ENCODE measurements around the gene EIPR1.

Gene EIPR1

GRCh38 chr2:3323360-3324035, 54.1 kb downstream of the EIPR1 start:
- no peak for DNase-seq

DNA sequence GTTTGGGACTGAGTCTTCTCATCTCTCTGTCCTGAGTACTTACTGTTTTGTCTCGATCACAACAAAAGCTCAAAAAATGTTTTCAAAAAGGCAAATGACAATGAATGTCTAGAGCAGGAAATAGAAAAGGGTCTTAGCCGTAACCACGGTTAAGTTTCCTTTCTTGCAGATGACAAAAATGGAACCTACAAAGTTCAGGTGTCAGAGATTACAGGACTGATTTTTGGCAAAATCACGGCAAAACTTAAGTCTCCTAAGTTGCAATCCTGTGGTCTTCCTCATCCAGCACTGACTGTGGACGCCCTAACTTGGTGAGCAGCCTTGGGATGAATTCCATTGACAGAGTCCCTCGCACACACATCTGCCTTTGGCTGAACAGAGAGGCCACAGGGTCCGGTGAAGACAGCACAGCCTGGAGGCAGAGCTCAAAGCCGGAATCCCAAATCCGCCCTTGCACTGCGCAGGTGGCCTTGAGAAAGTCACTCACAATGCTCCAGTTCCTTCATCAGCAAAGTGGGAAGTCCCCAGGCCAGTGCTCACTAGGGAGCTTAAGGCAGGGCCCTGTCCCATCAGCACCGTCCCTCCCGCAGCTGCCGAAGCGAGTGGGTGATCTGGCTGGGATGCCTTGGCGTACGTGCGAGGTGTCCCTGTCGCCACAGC, 55.2 kb downstream of the EIPR1 start:
- no peak for DNase-seq

DNA sequence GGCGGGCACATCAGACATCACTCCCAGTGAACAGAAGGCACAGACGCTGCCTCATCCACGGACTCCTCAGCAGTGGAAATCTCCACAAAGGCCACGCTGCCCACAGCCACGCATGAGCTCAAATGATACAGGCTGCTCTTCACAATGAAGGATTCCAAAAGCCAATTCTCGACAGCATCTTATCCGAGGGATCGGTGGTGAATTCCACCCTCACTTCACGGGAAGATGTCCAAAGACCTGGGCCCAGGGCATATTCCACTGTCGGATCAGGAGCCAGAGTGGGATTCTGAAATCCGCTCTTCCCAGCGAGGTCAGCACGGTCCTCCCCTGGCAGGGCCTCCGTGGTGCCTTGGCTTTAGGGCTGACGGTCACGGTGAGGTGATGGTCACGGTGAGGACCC, 55.8 kb downstream of the EIPR1 start:
- no peak for DNase-seq

- no peak for DNase-seq
Observed at GRCh38 chr2:3320910-3321605, 56.6 kb downstream of the EIPR1 start.

DNA sequence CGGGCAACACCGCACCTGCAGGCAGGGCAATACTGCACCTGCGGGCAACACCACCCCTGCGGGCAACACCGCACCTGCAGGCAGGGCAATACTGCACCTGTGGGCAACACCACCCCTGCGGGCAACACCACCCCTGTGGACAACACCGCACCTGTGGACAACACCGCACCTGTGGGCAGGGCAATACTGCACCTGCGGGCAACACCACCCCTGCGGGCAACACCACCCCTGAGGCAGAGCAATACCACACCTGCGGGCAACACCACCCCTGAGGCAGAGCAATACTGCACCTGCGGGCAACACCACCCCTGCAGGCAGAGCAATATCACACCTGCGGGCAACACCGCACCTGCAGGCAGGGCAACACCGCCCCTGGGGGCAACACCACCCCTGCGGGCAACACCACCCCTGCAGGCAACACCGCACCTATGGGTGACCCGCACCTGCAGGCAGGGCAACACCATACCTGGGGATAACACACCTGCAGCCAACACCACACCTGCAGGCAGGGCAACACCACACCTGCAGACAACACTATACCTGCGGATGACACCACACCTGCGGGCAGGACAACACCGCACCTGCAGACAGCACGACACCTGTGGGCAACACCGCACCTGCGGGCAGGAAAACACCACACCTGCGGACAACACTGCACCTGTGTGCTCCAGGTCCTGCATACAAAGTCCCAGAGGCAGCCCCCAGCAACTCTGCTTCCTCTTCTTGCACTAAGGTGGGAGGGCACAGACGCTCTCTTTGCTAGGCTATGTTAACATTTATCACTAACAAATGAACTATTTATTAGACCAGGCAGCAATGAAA, 57.7 kb downstream of the EIPR1 start:
- DNase-seq = no peak

DNA sequence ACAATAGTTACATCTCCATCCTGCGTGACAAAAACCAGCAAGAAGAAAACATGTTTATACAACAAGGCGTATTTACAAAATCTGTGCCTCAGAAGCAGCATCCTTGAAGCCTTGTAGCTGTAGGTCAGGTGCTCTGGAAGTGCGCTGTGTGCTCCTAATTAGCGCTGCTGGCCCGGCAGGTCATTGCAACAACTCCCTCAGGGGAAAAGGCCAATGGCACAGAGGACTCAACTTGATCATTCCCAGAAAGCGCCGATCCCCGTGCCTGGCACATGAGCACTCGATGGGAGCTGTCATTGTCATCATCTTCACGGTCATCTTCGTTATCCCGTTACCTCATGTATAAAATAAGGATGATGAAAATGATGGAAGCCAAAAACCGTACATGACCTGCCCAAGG, 58.5 kb downstream of the EIPR1 start:
- no peak for DNase-seq

GRCh38 chr2:3317871-3318590, 59.6 kb downstream of the EIPR1 start:
- DNase-seq = no peak

DNA sequence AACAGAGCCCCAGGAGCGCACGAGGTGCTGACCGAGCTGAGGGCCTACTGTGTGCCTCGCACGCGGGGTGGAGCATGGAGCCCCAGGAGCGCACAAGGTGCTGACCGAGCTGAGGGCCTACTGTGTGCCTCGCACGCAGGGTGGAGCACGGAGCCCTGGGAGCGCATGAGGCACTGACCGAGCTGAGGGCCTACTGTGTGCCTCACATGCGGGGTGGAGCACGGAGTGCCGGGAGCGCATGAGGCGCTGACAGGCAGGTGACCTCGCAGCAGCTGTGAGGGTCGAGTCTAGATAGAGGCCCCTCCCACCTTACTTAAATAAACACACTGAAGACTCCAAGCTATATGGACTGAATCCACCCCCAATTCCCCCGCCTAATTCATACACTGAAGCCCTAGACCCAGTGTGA, 60.3 kb downstream of the EIPR1 start:
- DNase-seq = no peak

- DNase-seq = no peak
Observed at GRCh38 chr2:3316456-3317276, 61.0 kb downstream of the EIPR1 start.

DNA sequence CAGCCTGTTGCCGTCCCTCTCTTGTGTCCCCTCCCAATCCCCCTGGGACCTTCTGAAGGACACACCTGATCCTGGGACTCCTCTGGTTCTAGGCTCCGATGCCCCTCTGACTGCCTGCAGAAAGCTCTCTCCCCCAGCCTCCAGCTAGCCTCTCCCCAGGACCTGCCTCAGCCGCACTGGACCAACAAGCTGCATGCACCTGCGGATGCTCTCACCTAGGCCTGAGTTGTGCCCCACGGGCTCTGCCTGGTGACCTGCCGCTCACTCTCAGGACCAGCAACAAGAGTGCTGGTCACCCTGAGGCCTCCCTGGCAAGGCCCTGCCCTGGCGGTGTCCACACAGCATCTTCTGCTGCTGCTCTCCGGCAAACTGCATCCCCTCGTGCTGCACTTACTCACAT, 63.0 kb downstream of the EIPR1 start:
- DNase-seq = no peak

DNA sequence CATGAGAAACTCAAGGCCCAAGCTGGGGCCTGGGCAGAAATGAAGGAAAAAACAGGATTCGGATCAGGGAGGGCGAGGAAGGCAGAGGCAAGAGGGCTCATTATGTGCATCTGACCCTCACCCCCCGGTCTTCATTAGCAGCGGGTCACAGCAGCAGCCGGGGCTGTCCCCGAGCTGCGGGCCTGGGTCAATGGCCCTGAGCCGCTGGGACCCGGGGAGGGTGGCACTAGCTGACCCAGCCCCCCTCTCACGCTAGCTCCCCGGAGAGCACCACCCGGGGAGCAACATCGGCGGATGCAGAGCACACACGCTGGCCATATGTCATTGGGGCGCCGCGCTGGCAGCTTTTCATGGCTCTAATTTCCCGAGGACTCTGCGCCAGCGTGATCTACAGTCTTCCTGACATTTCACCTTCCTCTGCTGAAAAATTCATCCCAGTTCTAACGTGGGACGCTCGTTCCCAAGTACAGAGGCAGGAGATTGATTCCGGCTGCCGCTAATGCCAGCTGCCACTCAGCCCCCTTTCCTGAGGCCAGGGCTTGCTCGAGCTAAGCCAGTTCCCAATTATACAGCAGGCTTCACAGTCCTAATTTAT, 63.7 kb downstream of the EIPR1 start:
- peak; percentile 26 for DNase-seq

- no peak for DNase-seq
Observed at GRCh38 chr2:3312576-3313345, 64.9 kb downstream of the EIPR1 start.

GRCh38 chr2:3311601-3312000, 66.0 kb downstream of the EIPR1 start:
- DNase-seq = no peak

DNA sequence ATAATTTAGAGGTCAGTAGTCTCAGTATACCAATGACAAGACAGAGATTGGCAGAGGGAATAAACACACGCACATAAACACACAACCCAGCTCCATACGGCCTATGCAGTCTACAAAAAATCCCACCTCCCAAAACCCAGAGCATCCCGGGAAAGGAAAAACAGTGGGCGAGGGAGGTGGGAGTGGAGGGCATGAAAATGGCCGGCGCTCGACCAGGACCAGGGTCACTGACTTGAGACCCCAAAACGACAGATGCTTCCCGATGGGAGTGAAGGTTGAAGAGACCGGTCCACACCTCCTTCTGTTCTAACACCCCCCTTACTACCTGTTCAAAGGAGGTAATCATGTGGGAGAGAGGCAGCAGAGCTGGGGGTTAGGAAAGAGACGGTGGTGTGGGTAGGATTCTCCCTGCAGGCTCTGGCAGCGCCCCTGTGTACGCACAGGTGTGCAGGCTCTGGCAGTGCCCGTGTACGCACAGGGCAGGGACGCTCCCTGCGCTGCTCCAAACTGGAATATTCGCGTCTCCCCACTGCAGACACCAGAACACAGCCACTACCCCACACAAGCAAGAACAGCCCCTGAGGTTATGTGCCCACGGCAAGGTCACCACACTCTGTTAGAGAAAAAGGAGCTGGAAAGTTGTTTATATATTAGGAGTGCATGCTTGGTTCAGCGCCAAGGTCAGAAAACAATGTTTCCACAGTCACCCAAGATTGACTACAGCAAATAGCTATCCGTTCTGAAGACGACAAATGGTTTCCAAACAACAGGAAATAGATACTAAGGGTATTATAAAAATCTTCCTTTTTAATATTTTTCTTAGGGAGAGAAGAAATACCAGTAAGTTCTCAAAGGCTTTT, 67.9 kb downstream of the EIPR1 start:
- DNase-seq = no peak

GRCh38 chr2:3307901-3308300, 69.7 kb downstream of the EIPR1 start:
- no peak for DNase-seq

- DNase-seq = no peak
Observed at GRCh38 chr2:3307236-3307635, 70.4 kb downstream of the EIPR1 start.

GRCh38 chr2:3305952-3306351, 71.7 kb downstream of the EIPR1 start:
- DNase-seq = no peak

- DNase-seq = no peak
Observed at GRCh38 chr2:3305431-3305830, 72.2 kb downstream of the EIPR1 start.

Data from fibroblast of skin of abdomen (primary cell).